Stimulated activated CD4-positive, alpha-beta T cell treated with anti-CD3 and anti-CD28 coated beads, Interleukin-4, amount 100 ng/mL, for 1 hour (primary cell): ENCODE measurements around the gene FLNB.

Experiments used
- DNase-seq: peaks from one replicate; pipeline ENCODE4 v3.0.0-alpha.2; 2020

The FLNB gene

GRCh38 chr3:58082047-58082446 lies 73.8 kb downstream of the FLNB start:
- DNase-seq, result no peak

- no peak for DNase-seq
These were observed 75.9 kb downstream of the FLNB start for GRCh38 chr3:58084166-58084565.

- DNase-seq, result no peak
These were observed 76.7 kb downstream of the FLNB start for GRCh38 chr3:58084788-58085543.

- DNase-seq, result no peak
These were observed 77.4 kb downstream of the FLNB start for GRCh38 chr3:58085616-58086015.

GRCh38 chr3:58088501-58088900 lies 80.3 kb downstream of the FLNB start:
- DNase-seq, result no peak

GRCh38 chr3:58090351-58090750 lies 82.1 kb downstream of the FLNB start:
- DNase-seq, result no peak

GRCh38 chr3:58092521-58092920 lies 84.3 kb downstream of the FLNB start:
- no peak for DNase-seq

GRCh38 chr3:58093574-58094195 lies 85.5 kb downstream of the FLNB start:
- no peak for DNase-seq

GRCh38 chr3:58094657-58095056 lies 86.4 kb downstream of the FLNB start:
- no peak for DNase-seq

GRCh38 chr3:58095603-58096138 lies 87.4 kb downstream of the FLNB start:
- no peak for DNase-seq

- DNase-seq, result no peak
These were observed 90.3 kb downstream of the FLNB start for GRCh38 chr3:58098531-58098930.

- no peak for DNase-seq
These were observed 91.6 kb downstream of the FLNB start for GRCh38 chr3:58099865-58100264.

- no peak for DNase-seq
These were observed 93.5 kb downstream of the FLNB start for GRCh38 chr3:58101499-58102389.

- no peak for DNase-seq
These were observed 94.1 kb downstream of the FLNB start for GRCh38 chr3:58102390-58102750.

- DNase-seq, result no peak
These were observed 94.8 kb downstream of the FLNB start for GRCh38 chr3:58102976-58103451.

- no peak for DNase-seq
These were observed 95.9 kb downstream of the FLNB start for GRCh38 chr3:58104151-58104550.

- DNase-seq, result no peak
These were observed 96.5 kb downstream of the FLNB start for GRCh38 chr3:58104712-58105111.

GRCh38 chr3:58105196-58105595 lies 97.0 kb downstream of the FLNB start:
- DNase-seq, result no peak

- DNase-seq, result no peak
These were observed 97.8 kb downstream of the FLNB start for GRCh38 chr3:58106061-58106460.

- no peak for DNase-seq
These were observed 98.4 kb downstream of the FLNB start for GRCh38 chr3:58106640-58107039.

GRCh38 chr3:58107597-58107996 lies 99.4 kb downstream of the FLNB start:
- DNase-seq, result no peak

GRCh38 chr3:58109752-58110151 lies 101.5 kb downstream of the FLNB start:
- no peak for DNase-seq

GRCh38 chr3:58111513-58112184 lies 103.4 kb downstream of the FLNB start:
- DNase-seq, result no peak
